GM23248 (cell line): ENCODE results near the gene C5orf15.

Experiments used
- EZH2 ChIP-seq: fragments of 200-600 bp; sonication (generic); IDR thresholded peaks from 2 replicates; pipeline ENCODE4 v1.6.1; 2018; ENCODE audit warnings: antibody characterized with exemption, mild to moderate bottlenecking; ENCODE audit not compliant: insufficient read depth, poor library complexity, severe bottlenecking
- EZH2phosphoT487 ChIP-seq: fragments of 200-600 bp; sonication (generic); IDR thresholded peaks from 2 replicates; pipeline ENCODE4 v1.6.1; 2018; ENCODE audit warnings: antibody characterized with exemption, moderate library complexity, mild to moderate bottlenecking, low read depth; ENCODE audit not compliant: insufficient read depth

GRCh38 chr5:133998042-133998441 lies 29.6 kb upstream of the C5orf15 start:
- TF ChIP-seq EZH2 (no peak), EZH2phosphoT487 (no peak)
